GM12892 (cell line): Measurements from ENCODE around the gene C10orf143.

Experiments used
- POLR2A ChIP-seq: IDR thresholded peaks from 2 replicates; pipeline ENCODE4 v1.6.1; 2011; ENCODE audit warnings: low read depth, low read length, control low read depth
- POLR2AphosphoS5 ChIP-seq: IDR thresholded peaks from 2 replicates; pipeline ENCODE4 v1.6.1; 2011; ENCODE audit warnings: low read depth, low read length, control low read depth

DNA sequence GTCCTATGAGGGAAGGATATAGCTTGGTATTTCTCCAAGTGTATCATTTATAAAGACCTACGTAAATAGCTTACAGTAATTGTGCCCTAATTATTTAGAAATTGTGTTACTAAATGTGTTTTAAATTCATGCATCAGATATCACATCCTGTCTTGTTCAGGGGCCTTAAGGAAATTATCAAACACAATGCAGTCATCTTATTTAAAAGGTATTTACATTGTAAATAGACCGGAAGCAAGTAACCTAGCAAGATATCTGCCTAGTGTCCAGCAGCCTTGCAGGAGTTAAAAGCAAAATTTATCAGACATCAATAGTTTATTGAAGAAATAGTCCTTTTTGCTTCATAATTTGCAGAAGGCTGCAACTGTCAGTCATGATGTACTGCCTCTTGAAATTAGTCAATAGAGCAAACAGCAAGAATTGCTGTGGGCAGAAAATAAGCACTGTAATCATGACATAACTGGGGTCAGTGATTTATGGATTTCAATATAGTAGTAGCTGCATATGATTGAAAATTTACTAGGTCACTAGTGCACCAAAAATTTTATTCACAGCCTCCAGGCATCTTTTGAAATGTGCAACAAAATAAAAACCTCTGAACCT is 48.7 kb upstream of the C10orf143 start:
- TF ChIP-seq POLR2AphosphoS5 (no peak), POLR2A (no peak)
